Stimulated activated CD8-positive, alpha-beta memory T cell treated with anti-CD3 and anti-CD28 coated beads, Interleukin-2, amount 100 ng/mL, for 1 hour (primary cell): ENCODE data around the gene MOB3B.
"Not testable (repeated sequence)": the region's sequence is repeated elsewhere in the genome, so short reads cannot be mapped to it uniquely, and the experiment has no call there.

Experiments
- DNase-seq, 2 donors: peaks; one replicate each; pipeline ENCODE4 v3.0.0-alpha.2; 2020; ENCODE audit warnings: low read depth in 2 of 2

The MOB3B gene

GRCh38 chr9:27518809-27519208 lies 10.8 kb downstream of the MOB3B start:
- DNase-seq: no peak

DNA sequence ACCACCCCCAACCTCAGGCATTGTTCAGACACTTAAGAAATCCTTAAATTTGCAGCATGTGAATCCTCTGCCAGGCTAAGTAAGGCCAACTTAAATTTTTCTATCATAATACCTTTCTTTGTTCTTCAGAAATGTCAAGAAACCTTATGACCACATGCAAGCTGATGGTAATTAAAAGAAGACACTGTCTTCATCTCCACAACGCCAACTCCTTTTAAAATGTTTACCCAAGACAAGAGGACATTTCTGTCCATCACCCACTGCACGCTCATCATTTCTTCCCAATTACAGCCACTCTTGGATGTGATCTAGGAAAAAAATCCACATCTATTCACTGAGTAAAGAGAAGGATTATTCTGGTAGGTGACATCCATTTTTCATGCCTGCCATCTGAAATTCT lies 11.6 kb downstream of the MOB3B start:
- no peak for DNase-seq

DNA sequence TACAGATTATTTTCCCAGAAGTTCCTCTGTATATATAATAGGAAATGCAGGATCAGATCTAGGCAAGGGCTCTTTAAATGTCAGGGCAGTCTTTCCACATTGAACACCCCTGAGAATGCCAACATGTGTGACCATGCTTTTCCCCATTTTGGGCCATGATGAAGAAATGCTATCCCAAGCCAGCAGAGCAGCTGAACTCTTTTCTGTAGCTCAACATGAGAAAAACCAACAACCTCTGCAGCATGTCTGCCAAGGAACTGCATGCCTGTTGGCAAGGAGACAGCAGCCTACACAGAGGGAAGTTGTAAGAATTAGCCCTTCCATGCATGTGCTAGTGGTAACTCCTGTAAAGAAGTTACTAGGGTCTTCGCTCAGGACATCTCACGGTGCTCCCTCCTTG lies 15.1 kb downstream of the MOB3B start:
- DNase-seq: no peak

- DNase-seq: no peak
Measured at GRCh38 chr9:27511771-27512170, 17.8 kb downstream of the MOB3B start.

DNA sequence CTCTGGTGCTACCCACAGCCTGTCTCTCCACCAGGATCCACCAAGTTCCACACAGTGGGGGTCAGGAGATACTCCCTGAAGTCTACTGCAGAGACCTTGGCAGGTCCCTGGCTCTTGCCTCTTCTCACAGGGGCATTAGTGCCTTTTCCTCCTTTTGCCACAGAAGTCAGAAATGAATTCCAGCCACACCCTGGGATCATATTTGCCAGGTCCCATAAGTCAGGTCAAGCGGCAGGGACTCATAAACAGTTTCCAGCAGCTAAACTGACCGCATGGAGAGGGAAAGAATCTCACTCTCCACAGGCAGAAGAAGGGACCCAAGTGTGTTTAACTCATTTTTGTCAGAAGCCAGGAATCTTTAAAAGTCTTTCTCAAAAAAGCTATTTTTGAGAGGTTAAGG lies 18.8 kb downstream of the MOB3B start:
- DNase-seq: no peak

DNA sequence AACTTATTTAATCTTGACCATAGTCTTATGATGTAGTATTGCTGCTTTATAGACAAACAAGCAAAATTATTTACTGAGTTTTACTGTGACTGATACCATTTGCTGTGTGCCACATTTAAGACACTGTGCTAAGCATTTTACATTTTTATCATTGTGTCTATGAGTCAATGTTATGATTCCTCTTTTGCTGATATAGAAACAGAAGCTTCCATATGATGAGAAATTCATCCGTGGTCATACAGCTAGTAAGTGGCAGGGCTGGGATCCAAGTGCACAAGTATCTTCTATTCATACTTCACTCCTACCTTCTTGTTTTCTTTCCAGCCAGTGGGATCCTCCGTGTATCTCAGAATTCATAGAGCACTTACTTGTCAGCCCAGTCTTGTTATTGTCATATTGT lies 22.6 kb downstream of the MOB3B start:
- DNase-seq: no peak

DNA sequence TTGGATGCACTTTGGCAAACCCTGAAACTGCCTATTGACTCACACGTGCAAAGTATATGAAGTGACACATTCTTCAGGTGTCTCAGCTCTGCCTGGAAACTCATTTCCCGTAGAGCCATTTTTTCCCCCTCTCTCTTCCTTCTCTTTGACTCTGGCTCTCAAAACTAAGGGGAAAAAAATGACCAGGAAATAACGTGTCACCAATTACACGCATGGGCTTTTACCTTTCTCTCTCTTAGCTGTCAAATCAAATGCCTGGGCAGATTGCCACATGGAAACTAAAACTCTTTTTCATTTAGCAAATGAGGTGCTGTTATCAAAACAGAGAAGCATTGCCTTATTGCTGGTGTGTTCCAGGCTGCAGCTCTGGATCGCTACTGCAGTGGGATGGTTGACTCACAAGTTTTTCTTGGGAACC lies 23.9 kb downstream of the MOB3B start:
- no peak for DNase-seq

- no peak for DNase-seq
Measured at GRCh38 chr9:27504259-27504658, 25.4 kb downstream of the MOB3B start.

DNA sequence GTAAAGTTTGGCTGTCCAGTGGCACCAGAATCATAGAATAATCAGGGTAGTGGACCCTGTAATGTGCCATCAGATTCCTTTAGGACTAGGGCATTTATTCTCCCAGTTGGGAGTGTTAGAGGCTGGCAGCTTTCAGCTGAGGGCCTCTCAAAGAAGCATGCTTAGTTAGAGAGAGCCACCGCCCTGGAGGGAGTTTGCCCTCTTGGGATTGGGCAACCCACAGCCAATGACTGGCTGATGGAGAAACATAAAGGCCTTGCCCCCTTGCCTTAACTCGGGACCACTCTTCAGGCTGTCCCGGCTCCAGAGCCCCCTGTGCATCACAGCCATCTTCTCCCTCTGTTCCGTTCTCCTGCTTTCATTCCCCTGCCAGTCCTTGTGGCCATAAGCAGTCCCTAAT lies 26.0 kb downstream of the MOB3B start:
- no peak for DNase-seq

DNA sequence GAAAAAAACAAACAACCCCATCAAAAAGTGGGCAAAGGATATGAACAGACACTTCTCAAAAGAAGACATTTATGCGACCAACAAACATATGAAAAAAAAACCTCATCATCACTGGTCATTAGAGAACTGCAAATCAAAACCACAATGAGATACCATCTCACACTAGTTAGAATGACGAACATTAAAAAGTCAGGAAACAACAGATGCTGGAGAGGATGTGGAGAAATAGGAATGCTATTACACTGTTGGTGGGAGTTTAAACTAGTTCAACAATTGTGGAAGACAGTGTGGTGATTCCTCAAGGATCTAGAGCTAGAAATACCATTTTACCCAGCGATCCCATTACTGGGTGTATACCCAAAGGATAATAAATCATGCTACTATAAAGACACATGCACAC lies 28.7 kb downstream of the MOB3B start:
- not testable (repeated sequence) for DNase-seq

- no peak for DNase-seq
Measured at GRCh38 chr9:27499451-27499850, 30.2 kb downstream of the MOB3B start.

DNA sequence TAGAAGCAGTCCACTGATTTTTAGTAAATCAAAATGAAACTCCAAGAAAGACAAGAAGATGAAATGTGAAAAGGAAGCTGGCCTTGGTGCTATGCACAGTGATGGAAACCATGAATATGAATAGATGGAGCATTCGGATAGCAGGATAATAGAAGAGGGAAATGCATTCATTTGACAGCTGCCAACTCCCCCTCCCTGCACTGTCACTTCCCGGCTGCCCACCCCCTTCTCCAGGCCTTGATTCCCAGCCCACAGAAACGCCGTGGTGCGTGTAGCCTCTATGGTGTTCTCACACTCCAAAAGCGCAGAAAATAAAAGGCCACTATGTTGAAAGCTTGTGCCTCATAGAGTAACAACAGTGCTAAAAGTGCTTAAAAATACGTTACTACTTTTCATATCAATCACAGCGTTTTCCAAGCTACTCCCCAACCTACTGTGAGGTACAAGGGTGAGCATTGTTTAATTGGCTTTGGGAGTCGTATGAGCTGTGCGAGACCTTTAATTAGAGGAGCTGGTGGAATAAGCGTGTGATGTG lies 31.7 kb downstream of the MOB3B start:
- DNase-seq: no peak

DNA sequence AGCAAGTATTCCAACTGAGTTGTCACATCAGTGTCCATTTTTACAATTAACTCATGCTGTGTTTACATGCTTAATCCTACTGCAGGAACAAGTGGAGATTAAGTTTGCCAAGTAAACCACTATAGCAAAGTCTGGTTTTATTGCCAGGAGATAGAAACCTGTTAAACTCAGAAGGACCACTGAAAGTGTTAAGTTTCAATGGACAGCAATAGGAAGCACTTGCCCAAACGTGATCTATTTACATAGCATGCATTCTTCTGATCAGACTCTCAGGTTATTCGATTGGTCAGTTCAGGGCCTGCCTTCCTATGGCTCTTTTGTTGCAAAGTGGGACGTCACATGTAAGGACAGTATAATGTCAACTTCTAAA lies 33.5 kb downstream of the MOB3B start:
- DNase-seq: no peak

- DNase-seq: no peak
Measured at GRCh38 chr9:27495480-27496134, 34.0 kb downstream of the MOB3B start.

GRCh38 chr9:27491154-27491553 lies 38.5 kb downstream of the MOB3B start:
- DNase-seq: no peak

- DNase-seq: no peak
Measured at GRCh38 chr9:27489087-27489876, 40.3 kb downstream of the MOB3B start.

DNA sequence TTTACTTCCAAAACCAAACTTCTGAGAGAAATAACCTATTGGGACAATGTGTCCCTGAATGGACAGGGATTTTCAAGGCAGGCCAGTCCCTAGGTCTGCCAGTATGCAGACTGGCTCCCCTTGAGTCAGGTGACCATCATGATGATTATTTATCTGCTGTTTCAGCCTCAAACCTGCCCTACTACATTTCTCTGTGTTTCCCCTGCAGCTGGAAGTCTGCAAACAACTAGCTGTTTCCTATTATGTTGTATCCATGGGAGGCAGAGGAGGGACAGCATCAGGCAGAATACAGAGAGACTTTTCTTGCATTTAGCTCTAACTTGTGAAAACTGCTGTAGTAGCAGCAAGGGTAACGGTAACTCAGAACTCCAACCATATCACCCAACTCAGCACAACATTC lies 41.7 kb downstream of the MOB3B start:
- DNase-seq: no peak

- no peak for DNase-seq
Measured at GRCh38 chr9:27487128-27487640, 42.4 kb downstream of the MOB3B start.

- no peak for DNase-seq
Measured at GRCh38 chr9:27485158-27485557, 44.5 kb downstream of the MOB3B start.

DNA sequence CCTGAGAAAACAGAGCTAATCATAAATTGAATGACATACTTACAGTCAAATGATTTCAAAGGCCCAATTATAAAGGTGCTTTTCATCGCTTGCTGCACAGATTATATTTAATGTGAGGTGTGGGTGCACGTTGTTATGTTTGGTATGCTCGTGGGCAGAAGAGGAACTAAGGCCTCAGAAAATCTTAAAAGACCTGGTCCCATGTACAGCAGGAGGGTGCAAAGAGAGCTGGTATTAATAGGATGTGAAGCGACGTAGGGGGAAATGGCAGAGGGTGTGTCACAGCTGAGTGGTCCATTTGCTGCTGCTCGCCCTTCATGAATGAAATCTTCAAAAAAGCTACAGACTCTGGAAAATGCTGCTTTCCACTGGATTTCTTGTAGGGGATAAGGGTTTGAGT lies 46.0 kb downstream of the MOB3B start:
- DNase-seq: no peak

DNA sequence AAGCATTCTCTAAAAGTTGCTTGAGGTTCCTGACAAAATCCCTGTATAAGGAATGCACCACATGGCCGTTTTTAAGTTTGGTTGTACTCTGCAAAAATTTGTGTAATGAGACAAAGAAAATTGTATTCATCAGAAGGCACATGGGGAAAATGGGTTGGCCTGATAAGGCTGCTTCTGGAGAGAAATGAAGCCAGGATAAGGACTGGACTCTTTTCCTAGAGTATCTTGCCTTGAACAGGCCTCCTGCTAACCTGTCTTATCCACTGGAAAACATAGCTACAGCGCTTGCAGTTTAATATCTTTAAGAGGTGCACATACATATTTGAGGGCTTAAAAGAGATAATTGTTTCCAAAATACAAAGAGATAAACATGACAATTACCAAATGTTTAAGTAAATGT lies 46.9 kb downstream of the MOB3B start:
- no peak for DNase-seq

DNA sequence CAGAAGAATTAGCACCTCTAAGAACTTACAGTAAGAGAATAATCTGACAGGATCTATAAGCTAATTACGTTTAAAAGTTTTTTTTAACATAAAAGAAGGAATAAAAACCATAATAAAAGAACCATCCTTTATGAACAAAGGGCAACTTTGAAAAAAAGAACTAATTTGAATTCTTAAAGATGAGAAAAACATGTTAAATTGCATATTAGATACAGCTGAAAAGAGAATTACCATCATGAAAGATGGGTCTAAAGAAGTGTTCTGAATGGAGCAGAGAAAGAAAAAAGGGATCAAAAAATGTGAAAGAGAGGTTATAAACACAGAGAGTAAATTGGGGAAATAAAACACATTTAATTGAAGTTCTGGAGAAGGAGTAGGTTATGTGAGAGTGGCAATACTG lies 51.3 kb downstream of the MOB3B start:
- no peak for DNase-seq

DNA sequence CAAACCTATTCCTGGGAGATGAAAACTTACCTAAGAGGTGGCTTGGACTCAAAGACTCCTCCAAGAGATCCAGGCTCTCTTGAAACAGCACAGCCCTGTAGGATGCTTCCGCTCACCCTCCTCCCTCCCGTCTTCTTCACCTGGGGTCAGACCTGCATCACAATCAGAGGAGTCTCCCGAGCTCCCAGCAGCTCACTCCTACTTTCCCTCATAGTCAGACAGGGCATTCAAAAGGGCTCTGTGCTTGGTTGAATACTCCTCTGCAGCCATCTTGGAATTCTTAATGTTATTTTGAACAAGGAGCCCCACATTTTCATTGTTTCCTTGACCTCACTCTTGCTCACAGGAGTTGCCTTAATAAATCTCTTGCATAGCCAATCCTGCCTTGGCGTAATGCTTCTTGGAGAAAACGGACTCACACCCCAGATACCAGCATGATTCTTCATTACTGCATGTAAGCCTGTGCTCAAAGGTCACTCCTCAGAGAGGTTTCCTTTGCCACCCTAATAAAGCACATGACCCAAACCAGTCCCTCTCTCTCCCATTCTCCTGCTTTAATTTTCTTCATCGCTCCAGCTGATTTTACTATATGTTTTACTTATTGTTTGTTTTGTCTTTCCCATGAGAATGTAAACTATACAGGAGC lies 52.6 kb downstream of the MOB3B start:
- no peak for DNase-seq
